GM23338 (cell line): Measurements from ENCODE around the gene PHC3. TPM values are rescaled to one million over a fixed set of nuclear protein-coding genes. Genes with fewer than 3 reads are reported as not detected.

ENCODE experiments used
- ATAC-seq: fragments of 200-7000 bp; cut with Tn5 transposase; 3 replicates; pipeline ENCODE4 v1.9.1; 2020
- DNase-seq: peaks from one replicate; pipeline ENCODE4 v3.0.0-alpha.2; 2015; ENCODE audit warnings: low spot score
- H2AFZ ChIP-seq: fragments of 200-600 bp; sonication (generic); 2 replicates; pipeline ENCODE4 v1.8.0; 2016; ENCODE audit warnings: antibody characterized with exemption, mild to moderate bottlenecking, moderate library complexity
- H3F3A ChIP-seq: fragments of 200-600 bp; sonication (generic); replicated peaks from 2 replicates; pipeline ENCODE4 v1.8.0; 2017; ENCODE audit warnings: antibody characterized with exemption, mixed run types, low read depth
- H3K27ac ChIP-seq: fragments of 200-600 bp; sonication (generic); 2 replicates; pipeline ENCODE4 v1.6.1; 2016; ENCODE audit warnings: low read depth
- H3K27me3 ChIP-seq: fragments of 200-600 bp; sonication (generic); 2 replicates; pipeline ENCODE4 v1.8.0; 2016; ENCODE audit warnings: mild to moderate bottlenecking, mixed run types, moderate library complexity; ENCODE audit not compliant: insufficient read depth
- H3K36me3 ChIP-seq: fragments of 200-600 bp; sonication (generic); 2 replicates; pipeline ENCODE4 v1.8.0; 2016; ENCODE audit warnings: mild to moderate bottlenecking; ENCODE audit not compliant: insufficient read depth
- H3K4me1 ChIP-seq: fragments of 200-600 bp; sonication (generic); 2 replicates; pipeline ENCODE4 v1.8.0; 2016; ENCODE audit warnings: mild to moderate bottlenecking, moderate library complexity; ENCODE audit not compliant: insufficient read depth
- H3K4me2 ChIP-seq: fragments of 200-600 bp; sonication (generic); 2 replicates; pipeline ENCODE4 v1.7.1; 2017; ENCODE audit warnings: mixed run types
- H3K4me3 ChIP-seq: fragments of 200-600 bp; sonication (generic); 2 replicates; pipeline ENCODE4 v1.6.1; 2016; ENCODE audit warnings: mixed run types
- H3K79me2 ChIP-seq: fragments of 200-600 bp; sonication (generic); replicated peaks from 2 replicates; pipeline ENCODE4 v1.8.0; 2017; ENCODE audit warnings: mild to moderate bottlenecking; ENCODE audit not compliant: insufficient read depth
- H3K9me2 ChIP-seq: fragments of 200-600 bp; sonication (generic); 2 replicates; pipeline ENCODE4 v1.8.0; 2017; ENCODE audit not compliant: insufficient read depth
- H4K20me1 ChIP-seq: fragments of 200-600 bp; sonication (generic); replicated peaks from 2 replicates; pipeline ENCODE4 v1.8.0; 2017; ENCODE audit warnings: mild to moderate bottlenecking; ENCODE audit not compliant: insufficient read depth
- H3K27ac Mint-ChIP-seq: 2 replicates; pipeline ENCODE4 v1.8.0; 2020; ENCODE audit warnings: inconsistent platforms, mild to moderate bottlenecking, moderate library complexity, mixed read lengths
- H3K27me3 Mint-ChIP-seq: 3 replicates; pipeline ENCODE4 v1.8.0; 2022; ENCODE audit warnings: low read depth, mild to moderate bottlenecking, moderate library complexity, mixed read lengths, inconsistent platforms; ENCODE audit not compliant: insufficient read depth, poor library complexity
- H3K36me3 Mint-ChIP-seq: 3 replicates; pipeline ENCODE4 v1.8.0; 2021; ENCODE audit warnings: low read depth, mild to moderate bottlenecking, inconsistent platforms, moderate library complexity, mixed read lengths
- H3K4me1 Mint-ChIP-seq: 3 replicates; pipeline ENCODE4 v1.8.0; 2020; ENCODE audit warnings: mild to moderate bottlenecking, inconsistent platforms, mixed read lengths
- H3K4me3 Mint-ChIP-seq: 3 replicates; pipeline ENCODE4 v1.8.0; 2021; ENCODE audit warnings: moderate library complexity, mild to moderate bottlenecking, inconsistent platforms, mixed read lengths
- H3K9me3 Mint-ChIP-seq: 3 replicates; pipeline ENCODE4 v1.8.0; 2020; ENCODE audit warnings: moderate library complexity, mild to moderate bottlenecking, inconsistent platforms, mixed read lengths
- EZH2phosphoT487 ChIP-seq: fragments of 200-600 bp; sonication (generic); IDR thresholded peaks from one replicate; pipeline ENCODE4 v1.8.1; 2018; ENCODE audit warnings: antibody characterized with exemption; ENCODE audit not compliant: unreplicated experiment
- POLR2AphosphoS5 ChIP-seq: IDR thresholded peaks from 2 replicates; pipeline ENCODE4 v1.6.1; 2016; ENCODE audit warnings: antibody characterized with exemption, low read depth
- REST ChIP-seq: IDR thresholded peaks from one replicate; pipeline ENCODE4 v1.6.1; 2018; ENCODE audit warnings: antibody characterized with exemption; ENCODE audit not compliant: unreplicated experiment
- ZNF114 ChIP-seq: fragments of 250-450 bp; sonication (Bioruptor Pico); IDR thresholded peaks from 2 replicates; pipeline ENCODE4 v1.5.0; 2020; ENCODE audit warnings: mild to moderate bottlenecking, moderate library complexity
- ZNF462 ChIP-seq: fragments of 250-450 bp; sonication (Bioruptor Pico); IDR thresholded peaks from 2 replicates; pipeline ENCODE4 v1.5.0; 2020; ENCODE audit warnings: mild to moderate bottlenecking, moderate library complexity
- polyA plus RNA-seq: library from polyadenylated mRNA; unstranded; fragments of >200 nt; fragmentation: Nextera tagmentation; extraction: Ambion mirVana; gene quantifications from 2 replicates; pipeline ENCODE4 v1.2.1, GENCODE V29; 2016
- total RNA-seq: library from RNA; depleted of rRNA; stranded (reverse); fragments of >200 nt; shearing (Covaris generic); gene quantifications from 2 replicates; pipeline ENCODE4 v1.2.3, GENCODE V29; 2014

Gene PHC3
- total and polyA plus RNA-seq, 2 experiments from 2014 or later: 23.9 to 83.5 TPM

DNA sequence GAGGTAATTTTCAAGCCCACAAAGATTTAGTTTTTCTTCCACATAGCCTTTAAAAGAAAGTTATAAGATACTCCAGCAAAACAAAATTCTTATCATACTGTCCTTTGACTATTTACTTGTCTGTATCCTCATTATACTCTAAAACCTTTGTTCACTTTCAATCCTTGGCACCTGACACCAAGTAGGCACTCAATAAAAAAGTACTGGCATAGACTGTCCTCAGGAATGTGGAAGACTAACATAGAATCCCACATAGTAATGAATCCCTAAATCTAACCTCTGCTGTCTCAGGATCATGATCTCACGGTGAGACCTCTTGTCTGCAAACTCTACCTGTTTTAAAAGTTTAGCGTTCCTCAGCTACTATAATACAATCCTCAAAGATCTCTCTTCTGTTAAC is 21.6 kb downstream of the PHC3 start:
- peaks cover 58% of the 10 kb centered on the region for H3K36me3 Mint-ChIP-seq
- DNase-seq (no peak), ATAC-seq (no peak)
- Histone ChIP-seq H3K27ac (no peak overlapping the region), H3K36me3 (0 out of 2 replicates have a peak, but pooled peaks cover 13% of the 10 kb centered on the region), H3K27me3 (no peaks in the 10 kb centered on the region), H3F3A (no peaks in the 10 kb centered on the region), H4K20me1 (peaks cover 8% of the 10 kb centered on the region), H2AFZ (no peak overlapping the region), H3K4me2 (no peak overlapping the region), H3K4me1 (no peaks in the 10 kb centered on the region), H3K79me2 (peaks cover 99% of the 10 kb centered on the region), H3K4me3 (no peak overlapping the region), H3K9me2 (no peaks in the 10 kb centered on the region)
- no peak overlapping the region for H3K4me3 Mint-ChIP-seq
- peaks cover 12% of the 10 kb centered on the region; the same call in 2 of the 3 replicates for H3K9me3 Mint-ChIP-seq
- no peak overlapping the region for H3K27ac Mint-ChIP-seq
- TF ChIP-seq ZNF462 (CRISPR knock-in tag): no peak
- TF ChIP-seq EZH2phosphoT487: no peak
- TF ChIP-seq ZNF114 (CRISPR knock-in tag): no peak
- no peak for TF ChIP-seq POLR2AphosphoS5
- TF ChIP-seq REST: no peak
- no peaks in the 10 kb centered on the region for H3K4me1 Mint-ChIP-seq
- peaks cover 2% of the 10 kb centered on the region for H3K27me3 Mint-ChIP-seq
